CD4-positive, alpha-beta memory T cell (primary cell): ENCODE data around the gene ZNF684. TPM values are rescaled to one million over a fixed set of nuclear protein-coding genes. Genes with fewer than 3 reads are reported as not detected.
"Not testable (repeated sequence)": the region's sequence is repeated elsewhere in the genome, so short reads cannot be mapped to it uniquely, and the experiment has no call there.

Experiments used
- CTCF ChIA-PET: fragments of 350-600 bp; sonication (Branson Sonifier 250); formaldehyde crosslinking; loops from one replicate; lab custom pipeline; 2021; ENCODE audit warnings: inconsistent platforms; ENCODE audit not compliant: partially characterized antibody; lab: Charles Lee
- POLR2A ChIA-PET: fragments of 350-600 bp; sonication (Branson Sonifier 250); formaldehyde crosslinking; loops from one replicate; lab custom pipeline; 2021; ENCODE audit not compliant: partially characterized antibody; lab: Charles Lee
- DNase-seq, 5 donors: peaks; one replicate each; pipeline versions ENCODE4 v3.0.0 to v3.0.0-alpha.2; 2020 to 2022; ENCODE audit warnings: mixed read lengths in 1 of 5
- H3K27ac ChIP-seq: one replicate; pipeline ENCODE4 v1.7.0; 2013; ENCODE audit warnings: low read depth, low read length
- H3K27me3 ChIP-seq: 2 replicates; pipeline ENCODE4 v1.7.0; 2013; ENCODE audit warnings: mild to moderate bottlenecking, low read length, moderate library complexity; ENCODE audit not compliant: insufficient read depth
- H3K36me3 ChIP-seq: 2 replicates; pipeline ENCODE4 v1.7.0; 2013; ENCODE audit warnings: mild to moderate bottlenecking, low read length, moderate library complexity; ENCODE audit not compliant: insufficient read depth
- H3K4me1 ChIP-seq: 2 replicates; pipeline ENCODE4 v1.7.0; 2013; ENCODE audit warnings: mild to moderate bottlenecking, low read length, moderate library complexity; ENCODE audit not compliant: insufficient read depth
- H3K4me3 ChIP-seq, 2 donors: one replicate each; pipeline ENCODE4 v1.7.0; 2013; ENCODE audit warnings: low read length in 2 of 2, mild to moderate bottlenecking in 1 of 2
- H3K9me3 ChIP-seq, 2 donors: one replicate each; pipeline ENCODE4 v1.7.0; 2013; ENCODE audit warnings: low read length in 2 of 2, control low read depth in 1 of 2; ENCODE audit not compliant: control insufficient read depth in 1 of 2
- H3K27ac Mint-ChIP-seq, 7 donors: one replicate each; pipeline ENCODE4 v1.8.0; 2020 to 2021; ENCODE audit warnings: mixed read lengths in 7 of 7, mild to moderate bottlenecking in 6 of 7, inconsistent platforms in 3 of 7, moderate library complexity in 3 of 7
- H3K27me3 Mint-ChIP-seq, 2 donors: one replicate each; pipeline ENCODE4 v1.8.0; 2020 to 2021; ENCODE audit warnings: mixed read lengths in 2 of 2
- H3K36me3 Mint-ChIP-seq, 2 donors: one replicate each; pipeline ENCODE4 v1.8.0; 2020 to 2021; ENCODE audit warnings: mixed read lengths in 2 of 2, inconsistent platforms in 1 of 2, mild to moderate bottlenecking in 1 of 2
- H3K4me1 Mint-ChIP-seq, 4 donors: one replicate each; pipeline ENCODE4 v1.8.0; 2020 to 2021; ENCODE audit warnings: mixed read lengths in 4 of 4, mild to moderate bottlenecking in 1 of 4
- H3K4me3 Mint-ChIP-seq, 8 donors: one replicate each; pipeline ENCODE4 v1.8.0; 2020 to 2021; ENCODE audit warnings: mixed read lengths in 8 of 8, mild to moderate bottlenecking in 7 of 8, moderate library complexity in 6 of 8, inconsistent platforms in 3 of 8
- H3K9me3 Mint-ChIP-seq, 8 donors: one replicate each; pipeline ENCODE4 v1.8.0; 2020 to 2021; ENCODE audit warnings: mixed read lengths in 8 of 8, mild to moderate bottlenecking in 5 of 8, inconsistent platforms in 3 of 8, moderate library complexity in 1 of 8
- intact Hi-C: fragments of 100-400 bp; cut with micrococcal nuclease; formaldehyde crosslinking; loops from one replicate; pipeline ENCODE4 v1.15.1; 2023
- polyA plus RNA-seq, 2 donors: library from polyadenylated mRNA; unstranded; fragments of 300-500 nt; fragmentation: Illumina TruSeq; gene quantifications; one replicate each; pipeline ENCODE4 v1.2.3, GENCODE V29; 2021
- total RNA-seq, 2 experiments: library from RNA; stranded (reverse); gene quantifications; one replicate each; pipeline ENCODE4 v1.2.3, GENCODE V29; 2021

The ZNF684 gene
- total RNA-seq (1 to 10 TPM; 4.4 to 5.5 TPM), polyA plus RNA-seq (1 to 10 TPM; 2.0 to 3.8 TPM)

DNA sequence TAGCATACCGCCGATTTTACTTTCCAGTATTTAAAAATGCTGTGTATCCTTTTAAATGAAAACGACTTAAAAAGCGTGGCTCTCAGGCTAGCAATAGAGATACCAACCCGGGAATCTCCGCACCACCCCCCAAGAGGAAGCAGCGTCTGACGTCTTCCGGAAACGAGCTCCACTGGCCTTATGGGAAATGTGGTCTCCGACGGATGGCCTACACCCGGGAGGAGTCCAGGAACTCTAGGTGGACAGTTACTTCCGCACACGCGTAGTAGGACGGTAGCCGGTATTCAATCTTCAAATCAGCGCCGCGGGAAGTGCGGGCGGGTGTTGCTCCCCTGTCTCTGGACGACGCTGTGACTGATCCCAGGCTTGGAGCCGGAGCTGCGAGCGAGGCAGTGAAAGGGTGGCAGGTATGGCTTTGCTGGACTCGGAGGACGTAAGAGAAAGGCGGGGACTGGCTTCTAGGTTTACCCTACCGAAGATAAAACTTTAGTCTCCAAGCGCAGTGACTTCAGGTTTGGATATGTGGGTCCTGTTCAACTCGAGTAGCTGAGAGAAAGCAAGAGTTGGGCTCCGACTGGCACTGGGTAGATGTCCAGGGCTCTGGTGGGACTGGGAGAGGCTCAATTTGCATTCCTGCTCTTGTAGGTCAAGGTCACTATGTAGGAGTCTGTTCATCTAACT, at the start of gene ZNF684:
ZNF684 (plus strand) TSS at position 257 of the 681 bp plus-strand sequence. CDS start 1,530 bp downstream, outside the sequence.
- peak within 1 kb of the TSS; percentile 84 to 100 (median 96) for H3K27ac Mint-ChIP-seq
- DNase-seq = peak; percentile 82 to 92 (median 84)
- H3K4me3 Mint-ChIP-seq = peak within 1 kb of the TSS; percentile 94 to 100 (median 98)
- Histone ChIP-seq H3K27ac (peak within 1 kb of the TSS; percentile 65), H3K4me3 (peak within 1 kb of the TSS; percentile 19 to 90), H3K9me3 (no peaks in the 10 kb centered on the region), H3K36me3 (no peaks in the 10 kb centered on the region), H3K27me3 (no peaks in the 10 kb centered on the region), H3K4me1 (peaks cover 21% of the 10 kb centered on the region)
- CTCF ChIA-PET = interaction anchor here (0.6 to 1.9 kb wide), 8 partner anchors 20 to 557 kb away, joined by 3 to 8 read pairs (median 4); partner anchors contain the start of gene ZFP69B
- POLR2A ChIA-PET = interaction anchor here (0.6 to 2.7 kb wide), 12 partner anchors 14 to 733 kb away, joined by 3 to 25 read pairs (median 4); partner anchors contain the start of genes CITED4, EXO5, NFYC and SMAP2
- intact Hi-C loops = loop anchor here (1.0 to 2.0 kb wide), 2 partner anchors 23 to 81 kb away; partner anchors contain the start of genes EXO5 and ZFP69B
- peaks cover 5 to 6% of the 10 kb centered on the region in 2 donors for H3K27me3 Mint-ChIP-seq
- peaks cover 0 to 11% of the 10 kb centered on the region in 2 donors for H3K36me3 Mint-ChIP-seq
- peaks cover 0 to 11% (median 4%) of the 10 kb centered on the region in 8 donors for H3K9me3 Mint-ChIP-seq
- peaks cover 20 to 26% (median 23%) of the 10 kb centered on the region in 4 donors for H3K4me1 Mint-ChIP-seq

DNA sequence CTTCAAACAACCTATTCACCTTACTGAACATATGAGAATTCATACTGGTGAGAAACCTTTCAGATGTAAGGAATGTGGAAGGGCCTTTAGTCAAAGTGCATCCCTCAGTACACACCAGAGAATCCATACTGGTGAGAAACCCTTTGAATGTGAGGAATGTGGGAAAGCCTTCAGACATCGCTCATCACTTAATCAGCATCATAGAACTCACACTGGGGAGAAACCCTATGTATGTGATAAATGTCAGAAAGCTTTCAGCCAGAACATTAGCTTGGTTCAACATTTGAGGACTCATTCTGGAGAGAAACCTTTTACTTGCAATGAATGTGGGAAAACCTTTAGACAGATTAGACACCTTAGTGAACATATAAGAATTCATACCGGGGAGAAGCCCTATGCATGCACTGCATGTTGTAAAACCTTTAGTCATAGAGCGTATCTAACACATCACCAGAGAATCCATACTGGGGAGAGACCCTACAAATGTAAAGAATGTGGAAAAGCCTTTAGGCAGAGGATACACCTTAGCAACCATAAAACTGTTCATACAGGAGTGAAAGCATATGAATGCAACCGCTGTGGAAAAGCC, 36.0 kb upstream of the ZNF684 start:
- no peaks in the 10 kb centered on the region for H3K4me1 ChIP-seq
- intact Hi-C loops = no loop called here
- DNase-seq = no peak
- no peak overlapping the region for H3K27ac ChIP-seq
- ChIA-PET POLR2A (no interaction called here), CTCF (no interaction called here)
- peaks cover 7 to 25% of the 10 kb centered on the region in 2 donors for H3K9me3 ChIP-seq
- H3K36me3 ChIP-seq = peaks cover 4% of the 10 kb centered on the region
- H3K36me3 Mint-ChIP-seq = peaks cover 69 to 75% of the 10 kb centered on the region in 2 donors
- no peaks in the 10 kb centered on the region for H3K27me3 Mint-ChIP-seq
- no peak overlapping the region for H3K4me3 ChIP-seq
- peaks cover 3 to 87% (median 77%) of the 10 kb centered on the region in 8 donors for H3K9me3 Mint-ChIP-seq
- H3K27me3 ChIP-seq = no peaks in the 10 kb centered on the region
- no peak overlapping the region for H3K4me3 Mint-ChIP-seq
- H3K27ac Mint-ChIP-seq = no peak overlapping the region
- no peaks in the 10 kb centered on the region for H3K4me1 Mint-ChIP-seq

DNA sequence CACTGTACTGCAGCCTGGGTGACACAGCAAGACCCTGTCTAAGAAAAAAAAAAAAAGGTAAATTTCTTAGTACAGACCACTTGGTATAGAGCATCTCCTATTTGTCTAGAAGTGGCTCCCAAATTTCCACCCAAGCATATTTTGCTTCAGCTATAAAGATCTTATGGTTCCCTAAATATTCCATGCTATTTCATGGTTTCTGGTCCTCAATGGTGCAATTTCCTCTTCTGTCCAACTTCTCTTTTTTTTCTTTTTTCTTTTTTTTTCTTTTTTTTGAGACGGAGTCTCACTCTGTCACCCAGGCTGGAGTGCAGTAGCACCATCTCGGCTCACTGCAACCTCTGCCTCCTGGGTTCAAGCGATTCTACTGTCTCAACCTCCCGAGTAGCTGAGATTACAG, 28.8 kb upstream of the ZNF684 start:
- H3K36me3 ChIP-seq, H3K4me1 Mint-ChIP-seq, H3K4me3 Mint-ChIP-seq, H3K9me3 ChIP-seq, H3K4me3 ChIP-seq, H3K27me3 ChIP-seq, DNase-seq, H3K27ac ChIP-seq, H3K4me1 ChIP-seq, H3K27me3 Mint-ChIP-seq, intact Hi-C loops, H3K27ac Mint-ChIP-seq, CTCF ChIA-PET, POLR2A ChIA-PET: not testable (repeated sequence)
- Mint-ChIP-seq H3K9me3 (peaks cover 4 to 82% (median 59%) of the 10 kb centered on the region in 8 donors), H3K36me3 (peaks cover 52 to 54% of the 10 kb centered on the region in 2 donors)

DNA sequence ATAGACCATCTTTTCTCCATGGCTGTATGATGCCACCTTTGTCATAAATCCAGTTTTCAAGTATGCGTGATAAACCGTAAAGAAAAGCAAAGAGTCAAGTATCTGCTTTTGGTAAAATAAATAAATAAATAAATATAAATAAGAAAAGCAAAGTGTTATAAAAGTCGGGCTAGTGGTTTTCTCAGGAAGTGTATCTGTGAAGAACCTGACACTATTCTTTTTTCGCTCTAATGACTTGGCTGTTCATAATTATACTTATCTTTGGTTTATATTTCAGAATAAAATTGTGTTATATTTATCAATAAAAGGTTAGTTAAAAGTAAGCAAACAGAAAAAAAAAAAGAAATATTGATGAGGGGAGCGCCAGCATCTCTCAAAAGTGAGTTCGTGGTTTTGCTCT, 23.5 kb upstream of the ZNF684 start:
- ChIA-PET CTCF (interaction anchor here (1.3 kb wide), 1 partner anchor 24 kb away, joined by 3 read pairs; no protein-coding TSS in a partner anchor), POLR2A (interaction anchor here (0.6 to 2.4 kb wide), 6 partner anchors 24 to 183 kb away, joined by 3 to 25 read pairs (median 11); partner anchors contain the start of genes NFYC, SMAP2, ZFP69 and ZFP69B)
- peak overlapping the region; percentile 40 to 90 (median 87) for H3K27ac Mint-ChIP-seq
- peaks cover 9 to 15% (median 13%) of the 10 kb centered on the region in 4 donors for H3K4me1 Mint-ChIP-seq
- peak overlapping the region; percentile 86 to 93 (median 92) for H3K4me3 Mint-ChIP-seq
- H3K27me3 Mint-ChIP-seq = no peaks in the 10 kb centered on the region
- Histone ChIP-seq H3K4me3 (peak overlapping the region; percentile 50 to 79), H3K4me1 (peaks cover 8% of the 10 kb centered on the region), H3K27me3 (no peaks in the 10 kb centered on the region), H3K36me3 (no peaks in the 10 kb centered on the region), H3K9me3 (no peaks in the 10 kb centered on the region), H3K27ac (peak overlapping the region; percentile 60)
- no peak for DNase-seq
- intact Hi-C loops = loop anchor here (1.0 kb wide), 3 partner anchors 23 to 58 kb away; partner anchors contain the start of genes ZFP69, ZFP69B and ZNF684
- peaks cover 36 to 44% of the 10 kb centered on the region in 2 donors for H3K36me3 Mint-ChIP-seq
- H3K9me3 Mint-ChIP-seq = peaks cover 2 to 48% (median 31%) of the 10 kb centered on the region in 8 donors

DNA sequence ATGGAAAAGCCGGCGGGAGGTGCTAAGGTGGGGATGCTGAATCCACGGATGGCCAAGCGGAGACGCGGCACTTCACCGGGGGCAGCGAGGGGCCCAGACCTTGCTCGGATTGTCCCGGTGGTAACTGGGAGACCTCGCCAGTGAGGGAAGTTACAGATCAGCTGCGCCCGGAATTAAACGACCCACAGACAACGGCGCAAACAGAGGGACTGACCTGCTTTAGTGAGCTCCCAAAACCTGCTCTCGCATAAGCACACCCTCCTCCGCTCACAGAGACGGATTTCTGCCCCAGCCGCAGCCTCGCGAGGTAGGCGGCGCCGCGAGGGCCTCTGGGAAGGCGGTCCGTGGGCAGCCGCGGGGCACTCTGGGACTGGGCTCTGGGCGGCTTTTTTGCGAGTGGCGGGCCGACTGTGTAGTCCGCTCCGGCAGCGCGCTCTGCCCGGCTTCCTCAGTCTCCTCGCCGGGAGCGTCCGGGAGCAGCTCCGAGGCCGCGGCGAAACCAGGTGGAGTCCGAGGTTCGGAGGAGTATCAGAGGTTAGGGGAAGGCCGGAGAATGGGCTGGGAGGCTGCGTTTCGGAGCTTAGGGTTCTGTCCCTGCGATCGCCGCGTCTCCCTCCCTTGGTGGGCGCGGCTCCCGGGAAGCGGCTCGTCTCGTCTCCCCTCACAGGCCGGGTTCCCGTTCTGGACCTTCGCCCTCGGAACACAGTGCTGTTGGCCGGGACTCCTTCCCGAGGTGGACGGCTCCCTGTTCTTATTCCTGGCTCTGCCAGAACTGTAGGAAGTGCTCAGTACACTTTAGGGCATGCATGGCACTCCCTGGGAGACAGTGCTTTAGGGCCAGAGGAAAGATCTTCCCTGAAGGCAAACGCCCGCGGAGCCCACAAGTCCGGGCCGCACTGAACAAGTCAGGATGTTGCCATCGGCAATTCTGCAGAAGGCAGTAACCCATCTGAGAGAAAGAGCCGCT, 22.8 kb upstream of the ZNF684 start, which contains the start of gene EXO5:
EXO5 (plus strand) TSS at position 393 of the 967 bp plus-strand sequence. CDS start 5,778 bp downstream, outside the sequence.
- CTCF ChIA-PET = interaction anchor here (1.3 kb wide), 1 partner anchor 23 kb away, joined by 3 read pairs; no protein-coding TSS in a partner anchor
- H3K4me3 Mint-ChIP-seq = peak within 1 kb of the TSS; percentile 86 to 93 (median 92)
- Histone ChIP-seq H3K36me3 (no peaks in the 10 kb centered on the region), H3K27ac (peak within 1 kb of the TSS; percentile 60), H3K27me3 (no peaks in the 10 kb centered on the region), H3K9me3 (no peaks in the 10 kb centered on the region), H3K4me1 (peaks cover 8% of the 10 kb centered on the region), H3K4me3 (peak within 1 kb of the TSS; percentile 71 to 79)
- H3K4me1 Mint-ChIP-seq = peaks cover 9 to 15% (median 13%) of the 10 kb centered on the region in 4 donors
- intact Hi-C loops = loop anchor here (1.0 kb wide), 3 partner anchors 23 to 58 kb away; partner anchors contain the start of genes ZFP69, ZFP69B and ZNF684
- no peaks in the 10 kb centered on the region for H3K27me3 Mint-ChIP-seq
- DNase-seq = peak; percentile 69 to 79 (median 75)
- peaks cover 34 to 42% of the 10 kb centered on the region in 2 donors for H3K36me3 Mint-ChIP-seq
- H3K27ac Mint-ChIP-seq = peak within 1 kb of the TSS; percentile 49 to 95 (median 87)
- peaks cover 2 to 41% (median 27%) of the 10 kb centered on the region in 8 donors for H3K9me3 Mint-ChIP-seq
- POLR2A ChIA-PET = interaction anchor here (0.6 to 2.4 kb wide), 7 partner anchors 24 to 183 kb away, joined by 3 to 25 read pairs (median 6); partner anchors contain the start of genes NFYC, SMAP2, ZFP69 and ZFP69B

DNA sequence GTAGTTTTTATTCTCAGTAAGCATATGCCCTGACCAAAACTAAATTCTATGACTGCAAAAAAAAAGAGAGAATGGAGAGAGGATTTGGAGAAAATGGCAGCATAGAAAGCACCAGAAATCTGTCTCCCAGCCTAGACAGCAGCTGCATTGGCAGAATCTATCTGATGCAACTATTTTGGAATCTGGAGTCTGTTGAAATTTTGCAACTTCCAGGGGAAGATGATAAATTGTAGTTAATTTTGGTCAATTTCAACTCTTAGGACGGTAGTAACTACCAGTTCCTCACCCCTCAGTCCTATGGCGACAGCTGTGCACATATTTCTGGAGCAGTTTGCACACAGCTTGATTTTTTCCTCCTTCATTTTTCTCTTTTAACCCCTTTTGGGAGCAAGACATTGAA, 11.9 kb upstream of the ZNF684 start:
- DNase-seq = no peak
- H3K27me3 Mint-ChIP-seq = peaks cover 2% of the 10 kb centered on the region in 2 donors
- peaks cover 2 to 78% (median 54%) of the 10 kb centered on the region in 8 donors for H3K9me3 Mint-ChIP-seq
- POLR2A ChIA-PET = interaction anchor here (0.6 kb wide), 1 partner anchor 26 kb away, joined by 3 read pairs; no protein-coding TSS in a partner anchor
- H3K36me3 ChIP-seq = no peaks in the 10 kb centered on the region
- H3K27ac Mint-ChIP-seq = peak overlapping the region in 1 of 7 donors; percentile 56
- H3K9me3 ChIP-seq = no peaks in the 10 kb centered on the region
- no peaks in the 10 kb centered on the region for H3K4me1 ChIP-seq
- H3K27ac ChIP-seq = no peak overlapping the region
- H3K36me3 Mint-ChIP-seq = peaks cover 16 to 24% of the 10 kb centered on the region in 2 donors
- intact Hi-C loops = no loop called here
- no peak overlapping the region for H3K4me3 ChIP-seq
- CTCF ChIA-PET = no interaction called here
- H3K4me1 Mint-ChIP-seq = no peaks in the 10 kb centered on the region
- H3K4me3 Mint-ChIP-seq = no peak overlapping the region
- no peaks in the 10 kb centered on the region for H3K27me3 ChIP-seq
